ENCODE data around the gene CASP3. TPM values are rescaled to one million over a fixed set of nuclear protein-coding genes. Genes with fewer than 3 reads are reported as not detected.
"Not testable (repeated sequence)": the region's sequence is repeated elsewhere in the genome, so short reads cannot be mapped to it uniquely, and the experiment has no call there.

The CASP3 gene
- total and polyA plus RNA-seq, 2 experiments from 2014 or later: 28.7 to 50.1 TPM

DNA sequence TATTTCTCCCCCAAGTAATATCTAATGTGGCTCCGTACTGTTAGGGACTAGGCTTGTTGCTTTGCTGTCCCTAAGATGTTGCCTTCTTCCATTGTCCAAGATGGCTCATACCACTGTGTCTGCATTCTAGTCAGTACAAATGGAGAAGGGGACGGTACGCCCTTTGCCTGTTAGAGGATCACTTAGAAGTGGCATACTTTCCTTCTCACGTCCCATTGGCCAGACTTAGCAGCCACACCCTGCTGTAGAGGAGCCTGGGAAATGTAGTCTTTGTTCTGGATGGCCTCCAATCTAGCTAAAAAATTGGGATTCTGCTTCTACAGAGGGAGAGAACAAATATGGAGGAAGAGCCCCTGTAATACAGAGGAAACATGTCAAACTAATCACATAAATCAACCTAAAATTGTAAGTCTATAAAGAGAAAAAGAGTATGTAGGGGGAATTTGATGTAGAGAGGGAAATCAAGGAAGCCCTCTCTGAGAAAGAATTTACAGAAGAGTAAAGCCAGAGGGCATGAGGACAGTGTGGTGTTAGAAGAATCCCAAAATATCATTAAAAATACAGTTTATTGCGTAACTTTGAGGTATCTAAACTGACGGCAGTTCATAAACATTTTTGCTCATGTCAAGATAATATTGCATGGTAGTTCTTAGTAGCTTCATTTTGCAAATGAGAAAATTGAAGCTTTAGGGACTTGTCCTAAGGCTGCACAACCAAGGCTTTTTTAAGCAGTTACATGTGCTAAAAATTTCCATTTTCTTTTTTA, 15.4 kb upstream of the CASP3 start:
- Histone ChIP-seq H3K27ac (no peak overlapping the region), H3K36me3 (peaks cover 4% of the 10 kb centered on the region), H3K4me1 (ENCODE audit: low read depth) (no peaks in the 10 kb centered on the region), H3K27me3 (no peaks in the 10 kb centered on the region), H3K4me3 (no peak overlapping the region), H3K9me3 (ENCODE audit: low read depth) (no peaks in the 10 kb centered on the region)
- TF ChIP-seq, protein P1, sequence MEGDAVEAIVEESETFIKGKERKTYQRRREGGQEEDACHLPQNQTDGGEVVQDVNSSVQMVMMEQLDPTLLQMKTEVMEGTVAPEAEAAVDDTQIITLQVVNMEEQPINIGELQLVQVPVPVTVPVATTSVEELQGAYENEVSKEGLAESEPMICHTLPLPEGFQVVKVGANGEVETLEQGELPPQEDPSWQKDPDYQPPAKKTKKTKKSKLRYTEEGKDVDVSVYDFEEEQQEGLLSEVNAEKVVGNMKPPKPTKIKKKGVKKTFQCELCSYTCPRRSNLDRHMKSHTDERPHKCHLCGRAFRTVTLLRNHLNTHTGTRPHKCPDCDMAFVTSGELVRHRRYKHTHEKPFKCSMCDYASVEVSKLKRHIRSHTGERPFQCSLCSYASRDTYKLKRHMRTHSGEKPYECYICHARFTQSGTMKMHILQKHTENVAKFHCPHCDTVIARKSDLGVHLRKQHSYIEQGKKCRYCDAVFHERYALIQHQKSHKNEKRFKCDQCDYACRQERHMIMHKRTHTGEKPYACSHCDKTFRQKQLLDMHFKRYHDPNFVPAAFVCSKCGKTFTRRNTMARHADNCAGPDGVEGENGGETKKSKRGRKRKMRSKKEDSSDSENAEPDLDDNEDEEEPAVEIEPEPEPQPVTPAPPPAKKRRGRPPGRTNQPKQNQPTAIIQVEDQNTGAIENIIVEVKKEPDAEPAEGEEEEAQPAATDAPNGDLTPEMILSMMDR (IDR thresholded peaks at IDR 0.05; ENCODE audit: low read depth, low read length): no peak
- peak; percentile 32 to 52 for DNase-seq (ENCODE audit: low read depth in 1 of 2, low spot score in 1 of 2)

DNA sequence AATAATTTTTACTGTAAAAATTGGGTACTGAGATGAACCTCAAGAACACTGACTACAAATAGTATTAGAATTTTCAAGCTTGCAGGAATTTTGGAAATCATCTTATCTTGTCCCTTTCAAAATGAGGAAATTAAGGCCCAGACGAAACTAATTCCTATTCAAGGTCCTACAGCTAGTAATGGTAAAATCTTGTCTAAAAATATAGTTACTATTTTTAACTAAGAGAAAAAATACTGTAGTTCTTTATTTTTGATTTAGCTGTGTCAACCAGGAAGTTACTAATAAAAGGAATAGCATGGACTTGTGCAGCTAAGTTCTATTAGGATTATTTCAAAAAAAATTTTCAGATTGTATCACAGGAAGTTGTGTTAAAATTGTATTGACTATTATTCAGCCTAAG, 13.0 kb upstream of the CASP3 start:
- DNase-seq (ENCODE audit: low read depth in 1 of 2, low spot score in 1 of 2): no peak
- Histone ChIP-seq H3K27me3 (no peaks in the 10 kb centered on the region), H3K36me3 (peaks cover 8% of the 10 kb centered on the region), H3K27ac (no peak overlapping the region), H3K9me3 (ENCODE audit: low read depth) (no peaks in the 10 kb centered on the region), H3K4me3 (no peak overlapping the region), H3K4me1 (ENCODE audit: low read depth) (no peaks in the 10 kb centered on the region)
- TF ChIP-seq, protein P1 (IDR thresholded peaks at IDR 0.05; ENCODE audit: low read depth, low read length): no peak

DNA sequence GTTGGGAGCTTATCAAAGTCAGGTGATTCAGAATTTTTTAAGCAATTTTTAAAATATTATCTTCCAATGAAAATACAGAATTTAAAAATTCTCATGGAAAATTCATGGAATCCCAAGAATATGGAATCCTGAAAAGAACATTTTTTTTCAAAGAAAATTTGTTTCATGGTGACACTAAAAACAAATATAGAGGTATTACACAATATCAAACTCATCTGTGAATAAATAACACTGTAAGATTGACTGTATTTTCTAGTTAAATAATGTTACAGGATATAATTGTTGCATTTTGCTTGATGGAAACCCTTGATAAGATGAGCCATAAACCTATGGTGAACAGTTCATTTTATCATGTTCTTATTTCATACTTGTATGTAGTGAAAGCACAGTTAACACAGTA, 11.7 kb upstream of the CASP3 start:
- Histone ChIP-seq H3K27ac (no peak overlapping the region), H3K9me3 (ENCODE audit: low read depth) (no peaks in the 10 kb centered on the region)
- TF ChIP-seq, protein P1 (IDR thresholded peaks at IDR 0.05; ENCODE audit: low read depth, low read length): no peak

DNA sequence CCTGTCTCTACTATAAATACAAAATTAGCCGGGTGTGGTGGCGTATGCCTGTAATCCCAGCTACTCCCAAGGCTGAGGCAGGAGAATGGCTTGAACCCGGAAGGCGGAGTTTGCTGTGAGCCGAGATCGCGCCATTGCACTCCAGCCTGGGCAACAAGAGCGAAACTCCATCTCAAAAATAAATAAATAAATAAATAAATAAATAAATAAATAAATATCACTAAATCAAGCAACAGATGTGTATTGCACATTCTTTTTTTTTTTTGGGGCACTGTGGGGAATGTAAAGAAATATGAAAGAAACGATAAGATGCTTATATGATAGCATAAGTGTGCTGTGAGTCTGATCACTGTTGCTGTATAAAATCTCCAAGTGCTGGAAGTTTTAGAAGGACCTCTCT, 8.6 kb upstream of the CASP3 start:
- peaks cover 11% of the 10 kb centered on the region for H3K36me3 ChIP-seq
- H3K4me1 ChIP-seq (ENCODE audit: low read depth); H3K4me3 ChIP-seq; H3K27me3 ChIP-seq; H3K9me3 ChIP-seq (ENCODE audit: low read depth); DNase-seq (ENCODE audit: low read depth in 1 of 2, low spot score in 1 of 2); H3K27ac ChIP-seq: not testable (repeated sequence)

More for the DNA sequence above, 11.7 kb upstream of the CASP3 start:
- no peak overlapping the region for H3K4me3 ChIP-seq
- no peak for DNase-seq (ENCODE audit: low read depth in 1 of 2, low spot score in 1 of 2)
- no peaks in the 10 kb centered on the region for H3K27me3 ChIP-seq
- no peaks in the 10 kb centered on the region for H3K4me1 ChIP-seq (ENCODE audit: low read depth)
- peaks cover 8% of the 10 kb centered on the region for H3K36me3 ChIP-seq

DNA sequence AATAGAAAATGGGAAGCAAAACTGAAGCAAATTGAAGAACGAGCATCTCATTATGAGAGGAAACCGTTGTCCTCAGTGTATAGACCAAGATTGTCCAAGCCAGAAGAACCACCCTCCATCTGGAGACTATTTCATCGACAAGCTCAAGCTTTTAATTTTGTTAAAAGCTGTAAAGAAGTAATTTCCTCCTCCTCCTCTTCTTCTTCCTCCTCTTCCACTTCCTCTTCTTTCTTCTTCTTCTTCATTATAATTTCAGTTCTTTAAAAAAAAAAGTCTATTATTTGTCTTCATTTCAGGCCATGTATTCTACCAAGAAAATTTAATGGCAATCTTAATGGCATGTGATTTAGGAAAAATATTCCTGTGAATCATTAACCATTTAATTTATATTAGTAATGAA, 7.9 kb upstream of the CASP3 start:
- Histone ChIP-seq H3K27me3 (no peaks in the 10 kb centered on the region), H3K4me1 (ENCODE audit: low read depth) (no peaks in the 10 kb centered on the region), H3K4me3 (no peak overlapping the region), H3K36me3 (peaks cover 7% of the 10 kb centered on the region), H3K9me3 (ENCODE audit: low read depth) (no peaks in the 10 kb centered on the region), H3K27ac (no peak overlapping the region)
- no peak for DNase-seq (ENCODE audit: low read depth in 1 of 2, low spot score in 1 of 2)
- TF ChIP-seq, protein P1 (IDR thresholded peaks at IDR 0.05; ENCODE audit: low read depth, low read length): no peak
